HepG2 (cell line): Measurements from ENCODE around the gene SMIM36. TPM values are rescaled to one million over a fixed set of nuclear protein-coding genes. Genes with fewer than 3 reads are reported as not detected.

ENCODE experiments used
- ATAC-seq: fragments of 200-7000 bp; cut with Tn5 transposase; 3 replicates; pipeline ENCODE4 v1.9.1; 2020; ENCODE audit warnings: mild to moderate bottlenecking, moderate library complexity
- BruUV-seq: library from RNA; stranded (reverse); fragments of 400-500 nt; replicated peaks from 2 replicates; lab custom pipeline; 2021; lab: Mats Ljungman, UMichigan
- CTCF ChIA-PET: fragments of 300-600 bp; formaldehyde crosslinking; extraction: SDS; loops from one replicate; lab custom pipeline; 2021; ENCODE audit warnings: low total read pairs, inconsistent platforms, low intra/inter-chr PET ratio; lab: Yijun Ruan, JAX
- POLR2A ChIA-PET: fragments of 350-600 bp; sonication (Branson Sonifier 250); formaldehyde crosslinking; loops from one replicate; lab custom pipeline; 2020; ENCODE audit warnings: antibody characterized with exemption, inconsistent platforms; lab: Yijun Ruan, JAX
- DNase-seq: peaks from one replicate; pipeline ENCODE4 v3.0.0-alpha.2; 2015; ENCODE audit warnings: low spot score
- FAIRE-seq: peaks from 3 replicates; lab custom pipeline; 2011; peaks lifted over from hg19 to GRCh38; lab: Jason Lieb, UNC
- H2AFZ ChIP-seq: one replicate; pipeline ENCODE4 v1.6.1; 2011; ENCODE audit warnings: low read length, inconsistent platforms
- H3K27ac ChIP-seq: fragments of 300-600 bp; 3 replicates; pipeline ENCODE4 v1.8.0; 2011; ENCODE audit warnings: mixed run types, mild to moderate bottlenecking, mixed read lengths, low read length, inconsistent platforms; ENCODE audit not compliant: insufficient read depth; ENCODE audit errors: extremely low read length
- H3K27me3 ChIP-seq, 2 experiments: fragments of 200-600 bp in 1 of 2; 2 replicates in 1 of 2; 3 replicates in 1 of 2; pipeline versions ENCODE4 v1.6.0 to v1.8.0; 2011; ENCODE audit warnings: low read length in 2 of 2, mild to moderate bottlenecking in 2 of 2, moderate library complexity in 2 of 2, inconsistent platforms in 1 of 2; ENCODE audit not compliant: insufficient read depth in 2 of 2, control insufficient read depth in 1 of 2
- H3K36me3 ChIP-seq, 2 experiments: fragments of 200-600 bp in 1 of 2; replicated peaks in 1 of 2; 2 replicates in 1 of 2; 3 replicates in 1 of 2; pipeline versions ENCODE4 v1.5.1 to v1.8.0; 2011; ENCODE audit warnings: low read length in 2 of 2, inconsistent platforms in 1 of 2; ENCODE audit not compliant: insufficient read depth in 2 of 2, control insufficient read depth in 1 of 2
- H3K4me1 ChIP-seq: 2 replicates; pipeline ENCODE4 v1.5.1; 2012; ENCODE audit warnings: low read length, inconsistent platforms; ENCODE audit not compliant: insufficient read depth
- H3K4me2 ChIP-seq: 2 replicates; pipeline ENCODE4 v1.6.0; 2011; ENCODE audit warnings: low read depth, low read length, inconsistent platforms
- H3K4me3 ChIP-seq, 3 experiments: fragments of 200-600 bp in 1 of 3; sonication (generic), shearing (Covaris generic) in 1 of 3; replicated peaks in 1 of 3; 2 replicates each; pipeline ENCODE4 v1.5.1; 2011 to 2016; ENCODE audit warnings: low read length in 3 of 3, inconsistent platforms in 2 of 3, low read depth in 2 of 3, mild to moderate bottlenecking in 2 of 3, control low read depth in 1 of 3, mixed read lengths in 1 of 3; ENCODE audit not compliant: insufficient read depth in 1 of 3
- H3K79me2 ChIP-seq: one replicate; pipeline ENCODE4 v1.6.1; 2011; ENCODE audit warnings: low read length, inconsistent platforms; ENCODE audit not compliant: insufficient read depth
- H3K9ac ChIP-seq: 2 replicates; pipeline ENCODE4 v1.6.0; 2011; ENCODE audit warnings: mild to moderate bottlenecking, low read depth, low read length, inconsistent platforms; ENCODE audit not compliant: insufficient read depth
- H3K9me3 ChIP-seq: 2 replicates; pipeline ENCODE4 v1.5.1; 2012; ENCODE audit warnings: mild to moderate bottlenecking, low read length
- H4K20me1 ChIP-seq: 2 replicates; pipeline ENCODE4 v1.6.0; 2011; ENCODE audit warnings: inconsistent platforms, mild to moderate bottlenecking, low read length, moderate library complexity; ENCODE audit not compliant: insufficient read depth
- BCL6 ChIP-seq: IDR thresholded peaks from 2 replicates; pipeline ENCODE4 v1.6.1; 2016; ENCODE audit warnings: missing genetic modification reagents, missing compliant biosample characterization
- BORCS8-MEF2B ChIP-seq: sonication (generic); formaldehyde crosslinking; IDR thresholded peaks from 2 replicates; pipeline ENCODE4 v1.8.0; 2022; ENCODE audit warnings: mild to moderate bottlenecking, missing genetic modification reagents
- FIP1L1 ChIP-seq: fragments of 200-400 bp; formaldehyde crosslinking; IDR thresholded peaks from 2 replicates; pipeline ENCODE4 v1.6.1; 2018; ENCODE audit warnings: low read depth, mild to moderate bottlenecking, low read length, moderate library complexity, borderline replicate concordance; ENCODE audit not compliant: insufficient read depth
- GATAD2A ChIP-seq: IDR thresholded peaks from 2 replicates; pipeline ENCODE4 v1.6.1; 2016
- GZF1 ChIP-seq: sonication (generic); formaldehyde crosslinking; IDR thresholded peaks from 2 replicates; pipeline ENCODE4 v1.5.1; 2020; ENCODE audit warnings: mild to moderate bottlenecking, missing genetic modification reagents
- MED13 ChIP-seq: sonication (generic); formaldehyde crosslinking; IDR thresholded peaks from 2 replicates; pipeline ENCODE4 v1.5.0; 2020; ENCODE audit warnings: missing genetic modification reagents
- MZF1 ChIP-seq: sonication (generic); formaldehyde crosslinking; IDR thresholded peaks from 2 replicates; pipeline ENCODE4 v1.8.1; 2023; ENCODE audit warnings: mild to moderate bottlenecking, missing genetic modification reagents, borderline replicate concordance
- NFE2L1 ChIP-seq: sonication (generic); formaldehyde crosslinking; IDR thresholded peaks from 2 replicates; pipeline ENCODE4 v1.4.0; 2020; ENCODE audit warnings: missing genetic modification reagents, mild to moderate bottlenecking, borderline replicate concordance
- REXO4 ChIP-seq: sonication (generic); formaldehyde crosslinking; IDR thresholded peaks from 2 replicates; pipeline ENCODE4 v1.8.0; 2022; ENCODE audit warnings: missing genetic modification reagents, mild to moderate bottlenecking, borderline replicate concordance
- SOX13 ChIP-seq, 3 experiments: fragments of 450-650 bp in 1 of 3; sonication (generic) in 1 of 3; formaldehyde crosslinking in 1 of 3; IDR thresholded peaks in 2 of 3; conservative IDR thresholded peaks in 1 of 3; 2 replicates each; pipeline versions ENCODE4 v1.5.0 to v1.6.1; 2016 to 2020; ENCODE audit warnings: antibody characterized with exemption in 1 of 3, mild to moderate bottlenecking in 1 of 3, missing compliant biosample characterization in 1 of 3, missing genetic modification reagents in 1 of 3, moderate library complexity in 1 of 3
- SP1 ChIP-seq, 2 experiments: fragments of 450-650 bp in 1 of 2; sonication (generic) in 1 of 2; formaldehyde crosslinking in 1 of 2; IDR thresholded peaks; 2 replicates each; pipeline versions ENCODE4 v1.4.0 to v1.6.1; 2016 to 2020; ENCODE audit warnings: missing genetic modification reagents in 1 of 2
- SRSF1 ChIP-seq: fragments of 200-400 bp; formaldehyde crosslinking; optimal IDR thresholded peaks from 2 replicates; pipeline ENCODE3; 2017; ENCODE audit warnings: mild to moderate bottlenecking, low read depth, low read length, moderate library complexity
- TEAD2 ChIP-seq: sonication (generic); formaldehyde crosslinking; IDR thresholded peaks from 2 replicates; pipeline ENCODE4 v1.9.0; 2021; ENCODE audit warnings: missing genetic modification reagents
- TMF1 ChIP-seq: sonication (generic); formaldehyde crosslinking; IDR thresholded peaks from 2 replicates; pipeline ENCODE4 v1.8.1; 2022; ENCODE audit warnings: low read depth, missing genetic modification reagents
- TSC22D2 ChIP-seq: sonication (generic); formaldehyde crosslinking; IDR thresholded peaks from 2 replicates; pipeline ENCODE4 v1.5.1; 2020; ENCODE audit warnings: missing genetic modification reagents, mild to moderate bottlenecking, borderline replicate concordance
- ZMYM2 ChIP-seq: sonication (generic); formaldehyde crosslinking; IDR thresholded peaks from 2 replicates; pipeline ENCODE4 v1.8.0; 2022; ENCODE audit warnings: mild to moderate bottlenecking, missing genetic modification reagents
- ZNF652 ChIP-seq: IDR thresholded peaks from 2 replicates; pipeline ENCODE4 v1.6.1; 2016; ENCODE audit warnings: low read depth, borderline replicate concordance
- in situ Hi-C: cut with HindIII; loops from 2 replicates; pipeline ENCODE4 v1.10.0; 2017; ENCODE audit warnings: low pct_unique_long_range_greater_than_20kb; ENCODE audit not compliant: extremely low pct_ligation_motif_present
- intact Hi-C: fragments of 100-400 bp; cut with micrococcal nuclease; formaldehyde crosslinking; loops from one replicate; pipeline ENCODE4 v1.10.0; 2022; ENCODE audit not compliant: unreplicated experiment
- polyA plus RNA-seq, 8 experiments: library from polyadenylated mRNA; depleted of rRNA in 3 of 8; stranded (reverse) in 7 of 8; unstranded in 1 of 8; fragments of >200 nt; fragmentation: Illumina TruSeq in 4 of 8; extraction: Trizol in 4 of 8; gene quantifications; 2 replicates each; pipeline versions ENCODE4 v1.2.1 to v1.2.3, GENCODE V29; 2011 to 2016; ENCODE audit warnings: low read depth in 4 of 8, missing spikeins in 1 of 8, mixed read lengths in 1 of 8; ENCODE audit not compliant: insufficient read depth in 1 of 8
- total RNA-seq, 5 experiments: library from RNA; depleted of rRNA; stranded (reverse); fragments of >200 nt; fragmentation: Illumina TruSeq; extraction: Trizol; gene quantifications; 2 replicates each; pipeline ENCODE4 v1.2.3, GENCODE V29; 2016; ENCODE audit warnings: low read depth in 1 of 5
- TF ChIP-seq, protein P1 (sequence below): sonication (generic); formaldehyde crosslinking; IDR thresholded peaks from 2 replicates; pipeline ENCODE4 v1.5.0; 2020; ENCODE audit warnings: missing genetic modification reagents

The SMIM36 gene
- total and polyA plus RNA-seq, 2 of the 13 experiments (the other 11 are each of a cell fraction or from before 2014, with no cell fraction given): not detected

DNA sequence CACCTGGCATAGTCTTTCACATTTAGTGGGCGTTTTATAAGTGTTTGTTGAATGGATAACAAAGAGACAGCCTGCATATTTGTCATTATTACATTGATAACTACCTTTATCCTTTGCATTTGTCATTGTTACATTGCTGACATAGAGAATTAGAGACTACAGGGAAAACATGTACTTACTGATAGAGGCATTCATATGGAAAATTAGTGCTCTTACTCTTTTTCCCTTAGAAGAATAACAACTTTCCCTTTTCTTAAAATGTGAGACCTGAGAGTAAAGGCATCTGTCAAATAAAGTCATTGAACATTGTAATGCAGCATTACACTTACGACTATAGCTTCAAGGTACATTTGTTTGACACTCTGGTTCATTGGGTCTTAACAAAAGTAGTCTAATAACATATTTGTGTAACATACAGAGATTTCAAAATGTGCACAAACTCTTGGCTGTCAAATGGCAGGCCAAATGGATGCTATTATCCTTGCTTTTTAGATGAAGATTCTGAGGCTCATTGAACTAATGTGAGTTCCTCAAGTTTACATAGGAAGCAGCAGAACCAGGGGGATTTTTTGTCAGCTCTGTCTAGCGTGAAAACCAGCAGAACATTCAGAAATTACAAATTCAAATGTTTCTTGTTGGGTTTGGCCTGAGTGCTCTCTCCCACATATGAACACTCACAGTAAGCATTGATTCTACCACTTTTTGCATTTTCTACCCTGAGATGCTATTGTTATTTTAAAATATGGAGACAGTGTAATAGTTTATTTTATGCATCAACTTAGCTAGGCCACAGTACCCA, 28.5 kb downstream of the SMIM36 start (continued):
- TF ChIP-seq TEAD2 (CRISPR knock-in tag) (no peak), SP1 (IDR thresholded peaks at IDR 0.05) (no peak), SP1 (CRISPR knock-in tag; IDR thresholded peaks at IDR 0.05) (no peak), FIP1L1 (no peak), TMF1 (CRISPR knock-in tag) (no peak), BORCS8-MEF2B (CRISPR knock-in tag) (no peak), GZF1 (CRISPR knock-in tag) (no peak), BCL6 (CRISPR knock-in tag) (no peak)

DNA sequence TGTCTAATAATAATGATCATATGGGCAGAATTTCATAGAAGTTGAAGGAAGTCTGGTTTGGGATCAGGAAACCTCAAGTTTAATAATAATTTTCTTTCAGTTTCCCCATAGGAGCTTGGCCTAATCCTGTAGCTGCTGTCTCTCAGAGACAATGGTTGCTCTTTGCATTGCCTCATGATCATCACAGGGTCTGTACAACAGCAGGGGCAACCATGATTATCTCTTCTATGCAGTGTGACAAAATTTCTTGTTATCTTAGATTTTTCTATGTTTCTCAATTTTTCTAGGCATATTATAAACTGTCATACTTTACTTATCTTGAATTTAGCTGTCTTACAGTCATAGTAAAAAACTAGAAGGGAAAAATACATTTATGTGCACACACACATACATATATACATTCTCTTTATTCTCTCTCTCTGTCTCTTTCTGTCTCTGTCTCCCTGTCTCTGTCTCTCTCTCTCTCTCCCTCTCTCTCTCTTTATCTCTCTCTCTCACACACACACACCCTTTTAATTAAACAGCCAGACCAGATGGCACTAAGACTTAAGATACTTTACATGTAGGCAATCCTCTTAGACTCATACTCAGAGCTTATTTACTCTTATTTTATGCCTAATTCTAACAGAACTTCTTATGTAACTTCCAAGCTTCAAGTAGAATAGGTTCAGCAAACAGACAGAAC, 30.5 kb downstream of the SMIM36 start:
- Histone ChIP-seq H3K36me3 (no peaks in the 10 kb centered on the region), H3K27me3 (no peaks in the 10 kb centered on the region), H3K27ac (no peak overlapping the region), H3K9ac (no peak overlapping the region), H3K9me3 (no peaks in the 10 kb centered on the region), H4K20me1 (no peaks in the 10 kb centered on the region), H3K79me2 (no peaks in the 10 kb centered on the region), H3K4me2 (no peak overlapping the region), H2AFZ (no peak overlapping the region), H3K4me3 (no peak overlapping the region), H3K4me1 (peaks cover 7% of the 10 kb centered on the region)
- TF ChIP-seq MZF1 (CRISPR knock-in tag) (no peak), ZNF652 (CRISPR knock-in tag) (no peak), SOX13 (IDR thresholded peaks at IDR 0.05) (no peak), SOX13 (CRISPR knock-in tag; conservative IDR thresholded peaks at IDR 0.05 in 1 of 2, IDR thresholded peaks at IDR 0.05 in 1 of 2) (no peak), GATAD2A (CRISPR knock-in tag) (no peak), TSC22D2 (CRISPR knock-in tag) (no peak), SRSF1 (no peak), ZMYM2 (no peak), REXO4 (CRISPR knock-in tag) (no peak), NFE2L1 (CRISPR knock-in tag) (no peak), MED13 (no peak)
- TF ChIP-seq, protein P1, sequence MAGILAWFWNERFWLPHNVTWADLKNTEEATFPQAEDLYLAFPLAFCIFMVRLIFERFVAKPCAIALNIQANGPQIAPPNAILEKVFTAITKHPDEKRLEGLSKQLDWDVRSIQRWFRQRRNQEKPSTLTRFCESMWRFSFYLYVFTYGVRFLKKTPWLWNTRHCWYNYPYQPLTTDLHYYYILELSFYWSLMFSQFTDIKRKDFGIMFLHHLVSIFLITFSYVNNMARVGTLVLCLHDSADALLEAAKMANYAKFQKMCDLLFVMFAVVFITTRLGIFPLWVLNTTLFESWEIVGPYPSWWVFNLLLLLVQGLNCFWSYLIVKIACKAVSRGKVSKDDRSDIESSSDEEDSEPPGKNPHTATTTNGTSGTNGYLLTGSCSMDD (CRISPR knock-in tag): no peak
- in situ Hi-C loops (no loop called here), intact Hi-C loops (no loop called here)
- no peak for DNase-seq
- ChIA-PET POLR2A (interaction anchor here (0.5 kb wide), 1 partner anchor 13 kb away, joined by 3 read pairs; no protein-coding TSS in a partner anchor), CTCF (no interaction called here)
- BruUV-seq: no TSS peak
- FAIRE-seq: no peak
- no peak for ATAC-seq
